HUES64 (cell line): ENCODE data around the gene ACADVL.

Source experiments
- H3K27ac ChIP-seq: 2 replicates; pipeline ENCODE4 v1.7.0; 2013; ENCODE audit warnings: low read depth, low read length, inconsistent platforms
- H3K27me3 ChIP-seq: 2 replicates; pipeline ENCODE4 v1.6.1; 2013; ENCODE audit warnings: mild to moderate bottlenecking, low read length; ENCODE audit not compliant: insufficient read depth
- H3K36me3 ChIP-seq: 2 replicates; pipeline ENCODE4 v1.6.1; 2013; ENCODE audit warnings: mild to moderate bottlenecking, low read length; ENCODE audit not compliant: insufficient read depth
- H3K4me1 ChIP-seq: 2 replicates; pipeline ENCODE4 v1.6.1; 2013; ENCODE audit warnings: mild to moderate bottlenecking, low read length, moderate library complexity; ENCODE audit not compliant: insufficient read depth
- H3K4me3 ChIP-seq: 2 replicates; pipeline ENCODE4 v1.5.1; 2013; ENCODE audit warnings: mild to moderate bottlenecking, low read length, moderate library complexity
- H3K9ac ChIP-seq: 2 replicates; pipeline ENCODE4 v1.6.1; 2013; ENCODE audit warnings: mild to moderate bottlenecking, low read depth, low read length
- H3K9me3 ChIP-seq: 2 replicates; pipeline ENCODE4 v1.6.1; 2013; ENCODE audit warnings: low read depth, low read length; ENCODE audit not compliant: insufficient read depth
- WGBS: fragments of 150-250, 120-280 bp; methylation state at CpG from one replicate; pipeline ENCODE4 v1.1.7; 2013; ENCODE audit warnings: missing lambda C conversion rate; 5-methylcytosine and 5-hydroxymethylcytosine counted together

Gene ACADVL

GRCh38 chr17:7258731-7259554 lies 39.2 kb downstream of the ACADVL start:
- Histone ChIP-seq H3K4me3 (no peak overlapping the region), H3K4me1 (peaks cover 7% of the 10 kb centered on the region), H3K9ac (no peak overlapping the region; the same call in 1 of the 2 replicates), H3K36me3 (peaks cover 57% of the 10 kb centered on the region), H3K27me3 (peaks cover 35% of the 10 kb centered on the region), H3K27ac (no peak overlapping the region), H3K9me3 (no peaks in the 10 kb centered on the region)
- WGBS: 96% methylated on average over 7 of the region's 7 CpGs

GRCh38 chr17:7259555-7259889 lies 39.8 kb downstream of the ACADVL start:
- H3K27me3 ChIP-seq: peaks cover 35% of the 10 kb centered on the region
- peaks cover 51% of the 10 kb centered on the region for H3K36me3 ChIP-seq
- no peak overlapping the region for H3K9ac ChIP-seq
- H3K9me3 ChIP-seq: no peaks in the 10 kb centered on the region
- H3K4me1 ChIP-seq: peaks cover 9% of the 10 kb centered on the region
- H3K27ac ChIP-seq: no peak overlapping the region
- 94% methylated on average over 5 of the region's 6 CpGs for WGBS
- no peak overlapping the region; the same call in 1 of the 2 replicates for H3K4me3 ChIP-seq

GRCh38 chr17:7260151-7260550 lies 40.4 kb downstream of the ACADVL start:
- Histone ChIP-seq H3K27me3 (peaks cover 35% of the 10 kb centered on the region), H3K9me3 (no peaks in the 10 kb centered on the region), H3K4me3 (peak overlapping the region; percentile 94), H3K27ac (no peak overlapping the region; the same call in 1 of the 2 replicates), H3K4me1 (peaks cover 9% of the 10 kb centered on the region), H3K36me3 (peaks cover 44% of the 10 kb centered on the region), H3K9ac (0 out of 2 replicates have a peak overlapping the region, but pooled peaks have one; percentile 83)
- WGBS: 92% methylated on average over 4 of the region's 4 CpGs

GRCh38 chr17:7260651-7261378 lies 41.1 kb downstream of the ACADVL start:
- 10% methylated on average over 54 of the region's 54 CpGs for WGBS
- Histone ChIP-seq H3K4me1 (peaks cover 9% of the 10 kb centered on the region), H3K27me3 (peaks cover 35% of the 10 kb centered on the region), H3K27ac (peak overlapping the region; percentile 93), H3K36me3 (peaks cover 41% of the 10 kb centered on the region), H3K4me3 (peak overlapping the region; percentile 94), H3K9ac (peak overlapping the region; percentile 83), H3K9me3 (no peaks in the 10 kb centered on the region)

- 5% methylated on average over 71 of the region's 71 CpGs for WGBS
- H3K9ac ChIP-seq: peak overlapping the region; percentile 83
Measured at GRCh38 chr17:7261379-7262191, 41.8 kb downstream of the ACADVL start.

GRCh38 chr17:7262192-7262934 lies 42.6 kb downstream of the ACADVL start, which contains the start of gene CLDN7:
CLDN7 (minus strand) TSS chr17:7262478; CDS start chr17:7262043, 435 bp downstream.
- WGBS: 2% methylated on average over 64 of the region's 64 CpGs
- Histone ChIP-seq H3K36me3 (peaks cover 28% of the 10 kb centered on the region), H3K27ac (peak within 1 kb of the TSS; percentile 93), H3K27me3 (peaks cover 35% of the 10 kb centered on the region), H3K9me3 (no peaks in the 10 kb centered on the region), H3K9ac (peak within 1 kb of the TSS; percentile 83), H3K4me1 (peaks cover 11% of the 10 kb centered on the region), H3K4me3 (peak within 1 kb of the TSS; percentile 94)

More at GRCh38 chr17:7261379-7262191, 41.8 kb downstream of the ACADVL start:
- Histone ChIP-seq H3K27me3 (peaks cover 35% of the 10 kb centered on the region), H3K36me3 (peaks cover 36% of the 10 kb centered on the region), H3K27ac (peak overlapping the region; percentile 93), H3K4me3 (peak overlapping the region; percentile 94), H3K9me3 (no peaks in the 10 kb centered on the region), H3K4me1 (peaks cover 11% of the 10 kb centered on the region)

- Histone ChIP-seq H3K36me3 (peaks cover 20% of the 10 kb centered on the region), H3K27me3 (peaks cover 35% of the 10 kb centered on the region), H3K9me3 (no peaks in the 10 kb centered on the region), H3K9ac (peak overlapping the region; percentile 59), H3K4me1 (peaks cover 11% of the 10 kb centered on the region), H3K4me3 (peak overlapping the region; percentile 94), H3K27ac (peak overlapping the region; percentile 93; the same call in 1 of the 2 replicates)
- 15% methylated on average over 25 of the region's 26 CpGs for WGBS
Measured at GRCh38 chr17:7262935-7263800, 43.4 kb downstream of the ACADVL start.

- H3K36me3 ChIP-seq: peaks cover 15% of the 10 kb centered on the region
- H3K27me3 ChIP-seq: peaks cover 35% of the 10 kb centered on the region
- H3K27ac ChIP-seq: peak overlapping the region; percentile 63; the same call in 1 of the 2 replicates
- peak overlapping the region; percentile 94 for H3K4me3 ChIP-seq
- 52% methylated on average over 4 of the region's 4 CpGs for WGBS
- no peaks in the 10 kb centered on the region for H3K9me3 ChIP-seq
- H3K4me1 ChIP-seq: peaks cover 11% of the 10 kb centered on the region
- H3K9ac ChIP-seq: peak overlapping the region; percentile 52; the same call in 1 of the 2 replicates
Measured at GRCh38 chr17:7263801-7264078, 44.0 kb downstream of the ACADVL start.

GRCh38 chr17:7266784-7267183 lies 47.0 kb downstream of the ACADVL start:
- H3K27me3 ChIP-seq: peaks cover 20% of the 10 kb centered on the region
- H3K27ac ChIP-seq: no peak overlapping the region
- H3K9me3 ChIP-seq: no peaks in the 10 kb centered on the region
- H3K4me1 ChIP-seq: peaks cover 5% of the 10 kb centered on the region; the same call in 1 of the 2 replicates
- H3K4me3 ChIP-seq: no peak overlapping the region
- H3K9ac ChIP-seq: no peak overlapping the region
- no peaks in the 10 kb centered on the region for H3K36me3 ChIP-seq
- WGBS: 25% methylated on average over 1 of the region's 1 CpG
